NB4 (cell line): ENCODE measurements around the gene DNAH11.
"Not testable (repeated sequence)": the region's sequence is repeated elsewhere in the genome, so short reads cannot be mapped to it uniquely, and the experiment has no call there.

Experiments
- DNase-seq: peaks from one replicate; pipeline ENCODE4 v3.0.0; 2010; ENCODE audit warnings: low read depth
- H3K4me3 ChIP-seq: one replicate; pipeline ENCODE4 v1.5.1; 2011; ENCODE audit warnings: mild to moderate bottlenecking, low read depth, low read length, moderate library complexity
- CTCF ChIP-seq: IDR thresholded peaks from one replicate; pipeline ENCODE4 v1.5.1; 2012; ENCODE audit warnings: low read depth, low read length
- MAX ChIP-seq: IDR thresholded peaks from 2 replicates; pipeline ENCODE4 v1.6.1; 2011; ENCODE audit warnings: low read depth, low read length
- MYC ChIP-seq: IDR thresholded peaks from 2 replicates; pipeline ENCODE4 v1.6.1; 2011; ENCODE audit warnings: low read depth, low read length
- POLR2A ChIP-seq: IDR thresholded peaks from 2 replicates; pipeline ENCODE4 v1.6.1; 2011; ENCODE audit warnings: mild to moderate bottlenecking; ENCODE audit not compliant: insufficient read length; ENCODE audit errors: extremely low read depth

Gene DNAH11

GRCh38 chr7:21507627-21508343 is 35.1 kb upstream of the DNAH11 start:
- no peak overlapping the region for H3K4me3 ChIP-seq
- TF ChIP-seq POLR2A = no peak
- peak; percentile 81 for TF ChIP-seq CTCF
- peak; percentile 63 for DNase-seq

- TF ChIP-seq MYC (no peak), MAX (no peak), POLR2A (no peak), CTCF (no peak)
- no peak overlapping the region for H3K4me3 ChIP-seq
- no peak for DNase-seq
Measured at GRCh38 chr7:21508538-21508937, 34.3 kb upstream of the DNAH11 start.

GRCh38 chr7:21514062-21514461 is 28.8 kb upstream of the DNAH11 start:
- H3K4me3 ChIP-seq = no peak overlapping the region
- TF ChIP-seq CTCF (no peak), POLR2A (no peak), MYC (no peak), MAX (no peak)
- no peak for DNase-seq

- no peak for DNase-seq
- no peak overlapping the region for H3K4me3 ChIP-seq
- TF ChIP-seq MYC (no peak), POLR2A (no peak), CTCF (no peak), MAX (no peak)
Measured at GRCh38 chr7:21524680-21525079, 18.2 kb upstream of the DNAH11 start.

GRCh38 chr7:21526007-21526406 is 16.8 kb upstream of the DNAH11 start:
- H3K4me3 ChIP-seq = no peak overlapping the region
- TF ChIP-seq POLR2A (no peak), CTCF (peak; percentile 54)
- DNase-seq = peak; percentile 25

- no peak for DNase-seq
- TF ChIP-seq MYC (no peak), MAX (no peak), CTCF (no peak), POLR2A (no peak)
- no peak overlapping the region for H3K4me3 ChIP-seq
Measured at GRCh38 chr7:21526448-21526847, 16.4 kb upstream of the DNAH11 start.

- not testable (repeated sequence) for H3K4me3 ChIP-seq, DNase-seq
Measured at GRCh38 chr7:21532485-21532884, 10.4 kb upstream of the DNAH11 start.

- not testable (repeated sequence) for H3K4me3 ChIP-seq, DNase-seq
Measured at GRCh38 chr7:21533646-21534045, 9.2 kb upstream of the DNAH11 start.

- H3K4me3 ChIP-seq, DNase-seq: not testable (repeated sequence)
Measured at GRCh38 chr7:21536445-21537118, 6.3 kb upstream of the DNAH11 start.
